GM21515 (cell line): Measurements from ENCODE around the gene TSR1.

ENCODE experiments used
- ATAC-seq: cut with Tn5 transposase; IDR thresholded peaks from one replicate; pipeline ENCODE4 v1.9.1; 2021; ENCODE audit not compliant: unreplicated experiment

Gene TSR1

GRCh38 chr17:2336215-2336851 is at the start of gene TSR1:
TSS of gene TSR1 (minus strand) at chr17:2336457. CDS start at chr17:2336427, 30 bp downstream.
- ATAC-seq = peak; percentile 85

- no peak for ATAC-seq
Measured at GRCh38 chr17:2385240-2386210, 49.3 kb upstream of the TSR1 start.

GRCh38 chr17:2384439-2385127 is 48.3 kb upstream of the TSR1 start:
- ATAC-seq = no peak

GRCh38 chr17:2383628-2384167 is 47.4 kb upstream of the TSR1 start:
- no peak for ATAC-seq

- ATAC-seq = no peak
Measured at GRCh38 chr17:2380950-2381649, 44.8 kb upstream of the TSR1 start.

- no peak for ATAC-seq
Measured at GRCh38 chr17:2380226-2380922, 44.1 kb upstream of the TSR1 start.

- ATAC-seq = no peak
Measured at GRCh38 chr17:2379489-2380225, 43.4 kb upstream of the TSR1 start.

- no peak for ATAC-seq
Measured at GRCh38 chr17:2378905-2379304, 42.6 kb upstream of the TSR1 start.

GRCh38 chr17:2377659-2378058 is 41.4 kb upstream of the TSR1 start:
- no peak for ATAC-seq

- ATAC-seq = no peak
Measured at GRCh38 chr17:2376107-2376506, 39.9 kb upstream of the TSR1 start.

GRCh38 chr17:2375406-2375805 is 39.1 kb upstream of the TSR1 start:
- ATAC-seq = no peak

- ATAC-seq = no peak
Measured at GRCh38 chr17:2374549-2375285, 38.5 kb upstream of the TSR1 start.

GRCh38 chr17:2373179-2373578 is 36.9 kb upstream of the TSR1 start:
- ATAC-seq = no peak

GRCh38 chr17:2372681-2373080 is 36.4 kb upstream of the TSR1 start:
- no peak for ATAC-seq

- no peak for ATAC-seq
Measured at GRCh38 chr17:2372180-2372579, 35.9 kb upstream of the TSR1 start.

- ATAC-seq = no peak
Measured at GRCh38 chr17:2371183-2372130, 35.2 kb upstream of the TSR1 start.

GRCh38 chr17:2370211-2370589 is 33.9 kb upstream of the TSR1 start:
- no peak for ATAC-seq
